Stimulated activated CD4-positive, alpha-beta T cell treated with anti-CD3 and anti-CD28 coated beads, Interleukin-4, amount 100 ng/mL, for 48 hours (primary cell): ENCODE measurements around the gene CLDND1.

Source experiments
- DNase-seq, 2 donors: peaks; one replicate each; pipeline ENCODE4 v3.0.0-alpha.2; 2020; ENCODE audit warnings: low read depth in 2 of 2

The CLDND1 gene

GRCh38 chr3:98514948-98515347, 7.8 kb downstream of the CLDND1 start:
- no peak for DNase-seq

DNA sequence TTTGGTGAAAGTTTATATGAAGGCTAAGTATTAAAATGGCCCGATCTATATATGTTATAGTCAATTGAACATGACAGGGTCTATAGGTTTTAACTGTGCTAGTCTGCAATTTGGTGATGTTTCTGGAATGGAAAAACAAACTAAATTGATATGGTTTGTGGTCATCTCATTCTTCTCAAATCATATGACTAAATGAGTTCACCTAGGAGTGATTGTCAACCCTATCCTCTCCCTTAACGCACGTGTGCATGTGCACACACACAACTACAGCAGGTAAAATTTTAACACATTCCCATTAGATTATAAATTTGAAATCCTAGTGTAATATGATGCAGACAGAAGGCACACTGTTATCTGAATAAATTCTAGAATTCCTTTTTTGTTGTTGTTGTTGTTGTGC, 9.0 kb downstream of the CLDND1 start:
- no peak for DNase-seq

- DNase-seq: no peak
Measured at GRCh38 chr3:98513091-98513511, 9.6 kb downstream of the CLDND1 start.

GRCh38 chr3:98512576-98512975, 10.1 kb downstream of the CLDND1 start:
- no peak for DNase-seq

DNA sequence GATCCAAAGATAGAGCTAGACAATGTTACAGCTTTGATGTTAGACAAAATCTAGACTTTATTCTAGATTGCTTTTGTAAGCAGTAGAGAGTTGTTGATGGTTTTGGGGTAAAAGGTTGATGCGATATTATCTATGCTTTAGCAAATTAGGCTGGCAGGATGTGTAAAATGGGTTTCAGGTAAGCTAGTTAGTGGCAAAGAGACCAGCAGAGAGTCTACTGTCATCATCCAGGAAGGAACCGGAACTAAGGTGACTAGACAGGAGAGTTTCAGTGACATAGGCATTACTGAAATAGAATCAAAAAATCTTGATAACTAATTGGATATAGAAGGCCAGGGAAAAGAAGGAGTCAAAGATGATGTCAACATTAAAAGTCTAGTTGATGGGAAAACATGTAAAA, 14.1 kb downstream of the CLDND1 start:
- DNase-seq: no peak

DNA sequence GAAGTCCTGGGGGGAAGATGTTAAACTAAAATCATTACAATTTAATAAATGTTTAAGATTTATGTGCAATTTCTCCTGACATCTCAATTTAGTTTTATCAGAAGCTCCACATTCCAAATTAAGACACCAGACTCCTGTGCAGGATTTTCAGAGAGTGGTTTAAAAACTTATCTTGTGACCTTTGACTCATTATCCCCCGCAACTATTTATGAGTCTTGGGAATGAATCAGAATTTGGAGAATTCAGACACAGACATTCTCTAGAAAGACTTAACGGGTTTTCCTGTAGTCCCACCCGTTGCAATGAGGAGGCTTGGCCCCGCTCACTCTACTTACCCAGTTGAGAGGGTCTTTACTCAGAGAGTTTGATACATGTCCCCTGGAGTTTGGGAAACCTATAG, 18.2 kb downstream of the CLDND1 start:
- DNase-seq: no peak

- no peak for DNase-seq
Measured at GRCh38 chr3:98501863-98502576, 20.7 kb downstream of the CLDND1 start.

DNA sequence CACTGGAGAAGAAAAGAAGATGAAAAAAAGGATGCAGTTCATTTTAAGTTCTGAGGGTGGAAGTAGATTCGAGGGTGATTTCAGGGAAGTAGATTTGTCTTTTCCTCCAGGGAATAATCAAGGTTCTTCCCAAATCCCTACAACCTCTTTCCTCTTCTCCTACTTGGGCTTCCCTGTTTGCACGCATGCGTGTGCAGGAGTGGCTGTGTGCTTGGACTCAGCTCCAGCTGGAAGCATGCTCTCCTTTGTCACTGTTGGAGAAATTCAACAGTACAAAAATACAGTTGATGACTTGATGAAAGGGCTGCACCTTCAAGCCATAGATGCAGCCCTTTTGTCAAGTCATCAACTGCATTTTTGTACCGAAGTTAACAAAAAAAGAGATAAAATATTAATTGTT, 21.4 kb downstream of the CLDND1 start:
- DNase-seq: no peak

GRCh38 chr3:98500019-98500418, 22.7 kb downstream of the CLDND1 start:
- DNase-seq: no peak

- no peak for DNase-seq
Measured at GRCh38 chr3:98497381-98497780, 25.3 kb downstream of the CLDND1 start, which contains the start of gene OR5K2. OR5K2 (plus strand) TSS chr3:98497681; CDS start chr3:98497681, 0 bp downstream.

- DNase-seq: no peak
Measured at GRCh38 chr3:98483626-98484025, 39.1 kb downstream of the CLDND1 start.

DNA sequence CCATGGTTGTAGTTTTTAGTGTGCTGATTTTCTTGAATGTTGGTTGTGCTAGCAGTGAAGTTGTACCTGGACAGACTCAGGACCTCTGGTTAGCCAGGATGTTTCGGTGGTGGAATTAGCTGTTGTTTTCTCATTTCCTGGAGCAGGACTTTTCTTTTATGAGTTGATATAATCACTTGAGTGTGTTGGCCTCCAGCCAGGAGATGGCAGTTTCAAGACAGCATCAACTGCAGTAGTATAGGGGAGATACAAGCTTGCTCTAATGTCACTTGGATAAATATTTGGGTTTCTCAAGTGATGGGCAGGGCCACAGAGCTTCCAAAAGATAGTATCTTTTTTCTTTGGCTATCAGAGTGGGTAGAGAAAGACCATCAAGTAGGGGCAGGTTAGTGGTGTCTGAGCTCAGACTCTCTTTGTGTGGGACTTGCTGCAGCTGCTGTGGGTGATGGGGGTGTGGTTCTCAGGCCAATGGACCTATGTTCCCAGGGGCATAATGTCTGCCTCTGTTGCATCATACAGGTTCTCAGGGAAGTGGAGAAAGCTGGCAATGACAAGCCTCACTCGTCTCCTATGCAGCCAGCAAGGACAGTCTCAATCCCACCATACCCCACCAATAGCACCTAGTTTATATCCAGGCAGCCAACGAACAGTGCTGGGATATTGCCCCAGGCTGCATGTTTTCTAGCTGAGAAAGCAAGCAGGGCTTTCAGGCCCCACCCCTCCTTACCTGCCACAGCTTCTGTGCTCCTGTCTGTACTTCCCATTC, 39.8 kb downstream of the CLDND1 start:
- DNase-seq: no peak
